ENCODE data around the gene TBK1.

The TBK1 gene

DNA sequence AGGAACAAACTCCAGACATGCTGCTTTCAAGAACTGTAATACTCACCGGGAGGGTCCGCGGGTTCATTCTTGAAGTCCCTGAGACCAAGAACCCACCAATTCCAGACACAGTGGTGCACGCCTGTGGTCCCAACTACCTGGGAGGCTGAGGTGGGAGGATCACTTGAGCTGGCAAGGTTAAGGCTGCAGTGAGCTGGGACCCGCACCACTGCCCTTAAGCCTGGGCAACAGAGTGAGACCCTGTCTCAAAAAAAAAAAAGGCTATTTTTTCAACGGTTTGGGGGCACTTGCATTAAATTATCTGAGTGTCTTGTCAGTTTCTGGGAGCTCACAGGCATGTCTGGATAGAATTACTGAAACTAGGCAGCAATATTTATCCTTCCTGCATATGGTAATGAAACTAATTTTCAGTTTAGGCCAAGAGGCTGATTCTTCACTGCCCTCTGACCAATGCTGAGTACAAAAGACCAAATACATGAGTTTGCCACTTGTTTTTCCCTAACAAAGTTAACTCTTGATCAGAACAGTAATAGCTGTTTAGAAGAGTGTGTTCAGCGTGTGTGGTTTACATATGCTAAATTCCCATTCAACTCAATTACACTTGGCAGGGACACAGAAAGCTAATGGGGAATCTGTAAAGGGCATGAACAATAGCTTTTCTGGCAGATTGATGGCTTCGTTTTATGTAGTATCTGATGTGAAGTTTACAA is 92.6 kb downstream of the TBK1 start:
- H3K4me3 ChIP-seq (ENCODE audit: low read depth, low read length): no peak overlapping the region
- TF ChIP-seq, protein P1, sequence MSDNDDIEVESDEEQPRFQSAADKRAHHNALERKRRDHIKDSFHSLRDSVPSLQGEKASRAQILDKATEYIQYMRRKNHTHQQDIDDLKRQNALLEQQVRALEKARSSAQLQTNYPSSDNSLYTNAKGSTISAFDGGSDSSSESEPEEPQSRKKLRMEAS (IDR thresholded peaks at IDR 0.05; ENCODE audit: low read depth, low read length): no peak
- TF ChIP-seq POLR2A (IDR thresholded peaks at IDR 0.05; ENCODE audit: extremely low read depth, insufficient read length) (no peak), MYC (IDR thresholded peaks at IDR 0.05; ENCODE audit: low read depth, low read length) (no peak)
- TF ChIP-seq, protein P2, sequence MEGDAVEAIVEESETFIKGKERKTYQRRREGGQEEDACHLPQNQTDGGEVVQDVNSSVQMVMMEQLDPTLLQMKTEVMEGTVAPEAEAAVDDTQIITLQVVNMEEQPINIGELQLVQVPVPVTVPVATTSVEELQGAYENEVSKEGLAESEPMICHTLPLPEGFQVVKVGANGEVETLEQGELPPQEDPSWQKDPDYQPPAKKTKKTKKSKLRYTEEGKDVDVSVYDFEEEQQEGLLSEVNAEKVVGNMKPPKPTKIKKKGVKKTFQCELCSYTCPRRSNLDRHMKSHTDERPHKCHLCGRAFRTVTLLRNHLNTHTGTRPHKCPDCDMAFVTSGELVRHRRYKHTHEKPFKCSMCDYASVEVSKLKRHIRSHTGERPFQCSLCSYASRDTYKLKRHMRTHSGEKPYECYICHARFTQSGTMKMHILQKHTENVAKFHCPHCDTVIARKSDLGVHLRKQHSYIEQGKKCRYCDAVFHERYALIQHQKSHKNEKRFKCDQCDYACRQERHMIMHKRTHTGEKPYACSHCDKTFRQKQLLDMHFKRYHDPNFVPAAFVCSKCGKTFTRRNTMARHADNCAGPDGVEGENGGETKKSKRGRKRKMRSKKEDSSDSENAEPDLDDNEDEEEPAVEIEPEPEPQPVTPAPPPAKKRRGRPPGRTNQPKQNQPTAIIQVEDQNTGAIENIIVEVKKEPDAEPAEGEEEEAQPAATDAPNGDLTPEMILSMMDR (IDR thresholded peaks at IDR 0.05; ENCODE audit: low read depth, low read length): no peak
- DNase-seq (ENCODE audit: low read depth): no peak

DNA sequence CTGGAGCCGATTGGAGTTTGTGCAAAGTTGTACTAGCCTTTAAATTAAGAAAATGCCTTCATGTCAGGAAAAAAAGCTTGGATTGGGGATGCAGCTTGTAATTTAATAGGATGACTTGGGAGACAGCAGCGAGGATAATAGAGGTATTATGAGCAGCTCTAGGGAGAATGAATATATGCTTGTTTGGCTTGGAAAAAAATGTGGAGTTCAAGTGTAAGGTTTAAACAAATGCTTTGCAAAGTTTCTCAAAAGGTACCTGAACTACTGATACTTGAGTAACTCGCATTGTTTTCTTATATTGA is 93.1 kb downstream of the TBK1 start:
- no peak overlapping the region for H3K4me3 ChIP-seq (ENCODE audit: low read depth, low read length)
- TF ChIP-seq, protein P1 (IDR thresholded peaks at IDR 0.05; ENCODE audit: low read depth, low read length): no peak
- no peak for DNase-seq (ENCODE audit: low read depth)

DNA sequence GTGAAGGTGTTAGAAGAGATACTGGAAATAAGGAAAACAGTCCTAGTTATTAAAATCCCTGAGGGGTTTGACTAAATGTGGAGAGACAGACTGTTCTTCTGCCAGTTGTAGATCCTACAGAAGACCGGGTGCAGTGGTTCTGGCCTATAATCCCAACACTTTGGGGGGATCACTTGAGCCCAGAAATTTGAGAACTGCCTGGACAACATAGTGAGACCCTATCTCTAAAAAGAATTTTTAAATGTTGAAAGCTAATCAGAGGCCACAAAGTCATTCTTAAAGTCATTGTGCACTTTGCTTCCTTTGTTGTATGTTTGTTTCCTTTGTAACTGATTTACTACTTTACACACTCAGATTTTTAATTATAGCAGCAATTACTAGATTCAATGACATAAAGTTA is 97.2 kb downstream of the TBK1 start:
- TF ChIP-seq, protein P1 (IDR thresholded peaks at IDR 0.05; ENCODE audit: low read depth, low read length): no peak
- no peak for TF ChIP-seq POLR2A (IDR thresholded peaks at IDR 0.05; ENCODE audit: extremely low read depth, insufficient read length)
- no peak for TF ChIP-seq MYC (IDR thresholded peaks at IDR 0.05; ENCODE audit: low read depth, low read length)
- TF ChIP-seq, protein P2 (IDR thresholded peaks at IDR 0.05; ENCODE audit: low read depth, low read length): no peak
- no peak overlapping the region for H3K4me3 ChIP-seq (ENCODE audit: low read depth, low read length)
- no peak for DNase-seq (ENCODE audit: low read depth)

DNA sequence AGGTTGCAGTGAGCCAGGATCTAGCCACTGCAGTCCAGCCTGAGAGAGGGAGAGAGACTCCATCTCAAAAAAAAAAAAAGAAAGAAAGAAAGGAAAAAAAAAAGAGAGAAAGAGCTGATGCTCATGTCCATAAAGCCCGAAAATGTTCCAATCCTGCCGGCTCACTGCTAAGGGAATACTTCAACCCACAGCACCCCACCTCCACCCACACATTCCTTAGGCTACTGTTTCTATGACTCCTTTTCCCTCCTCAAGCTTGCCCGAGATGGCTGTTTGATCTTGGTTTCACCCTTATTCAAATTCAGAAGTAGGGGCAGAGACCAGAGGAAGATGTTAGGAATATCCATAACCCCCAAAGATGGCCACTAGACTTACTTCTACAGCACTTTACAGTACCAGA is 98.8 kb downstream of the TBK1 start:
- H3K4me3 ChIP-seq (ENCODE audit: low read depth, low read length): no peak overlapping the region
- TF ChIP-seq MYC (IDR thresholded peaks at IDR 0.05; ENCODE audit: low read depth, low read length): no peak
- TF ChIP-seq, protein P1 (IDR thresholded peaks at IDR 0.05; ENCODE audit: low read depth, low read length): no peak
- TF ChIP-seq, protein P2 (IDR thresholded peaks at IDR 0.05; ENCODE audit: low read depth, low read length): no peak
- TF ChIP-seq POLR2A (IDR thresholded peaks at IDR 0.05; ENCODE audit: extremely low read depth, insufficient read length): no peak
- no peak for DNase-seq (ENCODE audit: low read depth)

DNA sequence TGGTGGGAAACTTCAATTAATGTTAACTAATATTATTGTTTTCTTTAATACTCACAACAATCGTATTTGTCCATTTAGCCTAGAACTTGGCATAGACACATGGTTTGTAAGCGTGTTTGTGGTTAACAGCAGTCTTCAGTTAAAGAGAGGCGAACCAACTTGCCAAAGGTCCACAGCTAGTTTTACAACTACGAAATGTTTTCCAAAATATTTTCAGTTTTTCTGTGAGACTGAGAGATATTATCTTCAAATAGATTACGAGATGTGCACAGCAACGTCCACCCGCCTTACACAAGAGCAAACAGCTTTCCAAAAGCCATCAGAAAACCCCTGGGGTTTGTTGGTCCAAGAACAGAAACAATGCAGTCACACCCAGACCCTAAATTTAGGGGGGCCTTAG is 99.8 kb downstream of the TBK1 start:
- H3K4me3 ChIP-seq (ENCODE audit: low read depth, low read length): no peak overlapping the region
- DNase-seq (ENCODE audit: low read depth): peak; percentile 26
- TF ChIP-seq MYC (IDR thresholded peaks at IDR 0.05; ENCODE audit: low read depth, low read length): no peak
- no peak for TF ChIP-seq POLR2A (IDR thresholded peaks at IDR 0.05; ENCODE audit: extremely low read depth, insufficient read length)
- TF ChIP-seq, protein P1 (IDR thresholded peaks at IDR 0.05; ENCODE audit: low read depth, low read length): no peak
- TF ChIP-seq, protein P2 (IDR thresholded peaks at IDR 0.05; ENCODE audit: low read depth, low read length): no peak

All from NB4 (cell line).